Uterus (tissue), 2 donors: Measurements from ENCODE around the gene TMEM164.

Experiments
- CTCF ChIP-seq, 4 experiments: fragments of 200-600 bp in 2 of 4; fragments of 450-650 bp in 2 of 4; sonication (generic) in 2 of 4; IDR thresholded peaks; one replicate each; pipeline ENCODE4 v1.5.1; 2016 to 2019; ENCODE audit warnings: antibody characterized with exemption in 4 of 4, mild to moderate bottlenecking in 2 of 4, moderate library complexity in 1 of 4
- POLR2A ChIP-seq, 2 donors: fragments of 450-650 bp; IDR thresholded peaks; one replicate each; pipeline ENCODE4 v1.6.1; 2016; ENCODE audit warnings: antibody characterized with exemption in 2 of 2, mild to moderate bottlenecking in 1 of 2, moderate library complexity in 1 of 2

DNA sequence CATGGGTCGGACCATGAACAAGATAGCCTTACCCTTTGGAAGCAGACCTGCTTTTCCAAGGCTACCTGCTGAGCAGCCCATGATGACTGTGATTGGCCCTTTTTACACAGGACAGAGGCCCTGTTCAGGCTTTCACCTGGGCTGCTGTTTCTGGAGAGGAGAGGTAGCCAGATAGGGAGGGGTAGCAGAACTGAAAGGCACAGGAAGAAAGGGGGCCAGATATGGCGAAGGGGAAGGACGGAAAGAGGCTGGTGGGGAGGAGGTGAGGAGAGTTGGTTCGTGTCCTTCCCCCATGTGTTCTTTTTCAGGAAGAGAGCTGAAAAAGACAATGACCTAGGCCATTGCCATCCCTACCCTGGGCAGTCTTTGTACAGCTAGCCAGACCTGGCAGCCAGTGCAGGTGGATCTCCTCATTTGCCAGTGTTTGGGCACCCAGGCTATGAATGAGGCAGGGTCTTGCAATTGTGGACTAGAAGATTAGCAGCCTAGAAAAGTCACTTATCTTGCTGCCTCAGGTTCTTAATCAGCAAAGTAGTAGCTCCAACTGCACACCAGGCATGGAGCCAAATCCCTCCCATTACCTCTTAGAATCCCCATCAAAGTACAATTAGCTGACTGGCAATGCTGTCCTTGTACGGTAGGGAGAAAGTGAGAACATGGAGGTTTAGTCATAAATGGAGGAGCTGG is 175.4 kb downstream of the TMEM164 start:
- TF ChIP-seq CTCF (IDR thresholded peaks at IDR 0.05): no peak
- no peak for TF ChIP-seq POLR2A (IDR thresholded peaks at IDR 0.05)
